Measurements from ENCODE around the gene SIGLEC7. TPM values are rescaled to one million over a fixed set of nuclear protein-coding genes. Genes with fewer than 3 reads are reported as not detected.

SIGLEC7 gene
- total RNA-seq, 1 donor from 2014 or later = not detected

DNA sequence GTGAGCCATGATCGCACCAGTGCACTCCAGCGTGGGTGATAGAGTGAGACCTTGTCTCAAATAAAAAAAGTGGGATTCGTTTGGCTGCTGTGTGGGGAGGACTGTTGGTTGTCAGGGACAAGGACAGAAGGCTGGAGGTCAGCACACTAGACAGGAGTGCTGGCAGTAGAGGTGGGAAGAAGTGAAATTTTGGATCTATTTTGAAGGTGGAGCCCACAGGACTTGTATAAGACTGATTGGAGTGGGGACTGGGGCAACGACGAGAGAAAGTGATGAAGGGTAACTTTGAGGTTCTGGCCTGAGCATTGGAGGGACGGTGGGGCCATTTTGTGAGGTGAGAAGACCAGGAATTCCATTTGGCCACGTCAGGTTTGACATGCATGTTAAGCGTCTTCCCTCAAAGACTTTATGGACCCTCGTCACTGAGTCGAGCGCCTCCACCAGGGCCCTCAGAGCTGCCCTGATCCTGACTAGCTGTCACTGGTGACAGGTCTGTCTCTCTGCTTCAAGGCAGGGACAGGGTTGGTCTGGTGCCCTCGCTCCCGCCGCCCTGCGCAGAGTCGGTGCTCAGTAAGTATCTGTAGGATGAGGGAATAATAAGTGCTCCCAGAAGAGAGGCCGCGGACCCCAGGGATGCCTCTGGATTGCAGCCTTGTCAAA, 34.6 kb upstream of the SIGLEC7 start:
- peak overlapping the region; percentile 93 for H3K4me3 ChIP-seq (ENCODE audit: low read depth, low read length)
- TF ChIP-seq, protein P1, sequence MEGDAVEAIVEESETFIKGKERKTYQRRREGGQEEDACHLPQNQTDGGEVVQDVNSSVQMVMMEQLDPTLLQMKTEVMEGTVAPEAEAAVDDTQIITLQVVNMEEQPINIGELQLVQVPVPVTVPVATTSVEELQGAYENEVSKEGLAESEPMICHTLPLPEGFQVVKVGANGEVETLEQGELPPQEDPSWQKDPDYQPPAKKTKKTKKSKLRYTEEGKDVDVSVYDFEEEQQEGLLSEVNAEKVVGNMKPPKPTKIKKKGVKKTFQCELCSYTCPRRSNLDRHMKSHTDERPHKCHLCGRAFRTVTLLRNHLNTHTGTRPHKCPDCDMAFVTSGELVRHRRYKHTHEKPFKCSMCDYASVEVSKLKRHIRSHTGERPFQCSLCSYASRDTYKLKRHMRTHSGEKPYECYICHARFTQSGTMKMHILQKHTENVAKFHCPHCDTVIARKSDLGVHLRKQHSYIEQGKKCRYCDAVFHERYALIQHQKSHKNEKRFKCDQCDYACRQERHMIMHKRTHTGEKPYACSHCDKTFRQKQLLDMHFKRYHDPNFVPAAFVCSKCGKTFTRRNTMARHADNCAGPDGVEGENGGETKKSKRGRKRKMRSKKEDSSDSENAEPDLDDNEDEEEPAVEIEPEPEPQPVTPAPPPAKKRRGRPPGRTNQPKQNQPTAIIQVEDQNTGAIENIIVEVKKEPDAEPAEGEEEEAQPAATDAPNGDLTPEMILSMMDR (conservative IDR thresholded peaks at IDR 0.05; ENCODE audit: low read depth, low read length) = peak; percentile 14
- no peak for DNase-seq (ENCODE audit: low read depth)

DNA sequence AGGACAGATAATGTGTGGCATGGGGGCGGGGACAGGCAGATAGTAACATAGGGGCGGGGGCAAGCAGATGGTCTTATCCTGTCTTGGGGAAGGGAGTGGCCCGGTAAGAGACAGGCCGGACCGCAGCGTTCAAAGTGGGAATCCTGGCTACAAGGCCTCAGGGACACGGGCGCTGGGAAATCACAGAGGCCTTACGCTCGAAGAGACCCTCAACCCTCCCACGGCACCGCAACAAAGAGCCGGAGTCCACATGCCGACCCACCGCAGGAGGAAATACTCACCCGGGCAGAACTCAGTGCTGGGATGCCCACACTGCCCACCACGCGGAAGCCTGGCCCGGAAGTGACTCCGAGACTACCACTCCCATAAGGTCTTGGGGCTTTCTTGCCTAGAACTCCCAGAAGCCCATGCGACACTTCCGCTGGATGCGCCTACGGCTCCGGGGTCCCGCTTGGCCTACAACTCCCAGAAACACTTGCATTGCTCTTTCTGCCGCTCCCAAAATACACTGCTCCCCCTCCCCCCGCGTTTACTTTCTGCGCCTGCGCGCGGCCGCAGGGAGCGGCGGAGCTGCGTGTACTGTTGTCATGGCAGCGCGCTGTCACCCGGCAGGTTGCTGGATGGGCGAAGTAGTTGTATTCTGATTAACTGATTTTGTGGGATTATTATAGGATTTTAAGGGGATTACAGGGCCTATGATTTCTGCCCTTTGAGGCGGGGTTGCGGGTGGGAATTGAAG, 33.9 kb upstream of the SIGLEC7 start, which contains the start of gene CTU1:
Gene CTU1, minus strand, starts transcription at position 344 of the 739 bp plus-strand sequence. CDS start 3,840 bp downstream, outside the sequence.
- peak; percentile 92 for DNase-seq (ENCODE audit: low read depth)
- peak within 1 kb of the TSS; percentile 93 for H3K4me3 ChIP-seq (ENCODE audit: low read depth, low read length)
- TF ChIP-seq, protein P1 (conservative IDR thresholded peaks at IDR 0.05; ENCODE audit: low read depth, low read length) = no peak

DNA sequence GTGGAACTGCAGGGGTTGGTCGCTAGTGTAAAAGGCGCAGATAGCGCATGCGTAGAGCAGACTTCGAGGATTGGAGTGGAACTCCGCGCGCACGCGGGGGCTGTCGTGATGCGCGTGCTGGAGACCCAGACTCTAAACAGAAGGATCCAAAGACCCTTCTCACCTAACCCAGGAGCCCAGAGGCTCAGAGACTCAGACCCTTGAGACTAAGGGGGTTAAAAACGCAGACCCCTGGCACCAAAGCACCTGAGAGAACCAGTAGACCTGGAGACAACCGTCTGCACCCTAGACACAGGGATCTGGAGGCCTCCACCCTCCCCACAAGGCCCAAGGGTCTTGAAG, 33.3 kb upstream of the SIGLEC7 start:
- TF ChIP-seq, protein P1 (conservative IDR thresholded peaks at IDR 0.05; ENCODE audit: low read depth, low read length) = no peak
- DNase-seq (ENCODE audit: low read depth) = no peak
- H3K4me3 ChIP-seq (ENCODE audit: low read depth, low read length) = peak overlapping the region; percentile 93

DNA sequence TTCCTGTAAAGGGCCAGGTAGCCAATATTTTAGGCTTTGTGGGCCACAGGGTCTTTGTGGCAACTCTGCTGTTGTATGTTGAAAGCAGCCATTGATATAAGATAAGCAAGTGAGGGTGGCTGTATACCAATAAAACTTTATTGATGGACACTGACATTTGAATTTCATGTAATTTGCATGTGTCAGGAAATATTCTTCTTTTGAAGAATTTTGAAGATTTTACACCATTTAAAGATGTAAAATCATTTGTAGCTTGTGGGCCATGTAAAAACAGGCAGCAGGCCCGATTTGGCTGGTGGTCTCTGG, 31.5 kb upstream of the SIGLEC7 start:
- DNase-seq (ENCODE audit: low read depth) = no peak
- H3K4me3 ChIP-seq (ENCODE audit: low read depth, low read length) = no peak overlapping the region
- TF ChIP-seq, protein P1 (conservative IDR thresholded peaks at IDR 0.05; ENCODE audit: low read depth, low read length) = no peak

DNA sequence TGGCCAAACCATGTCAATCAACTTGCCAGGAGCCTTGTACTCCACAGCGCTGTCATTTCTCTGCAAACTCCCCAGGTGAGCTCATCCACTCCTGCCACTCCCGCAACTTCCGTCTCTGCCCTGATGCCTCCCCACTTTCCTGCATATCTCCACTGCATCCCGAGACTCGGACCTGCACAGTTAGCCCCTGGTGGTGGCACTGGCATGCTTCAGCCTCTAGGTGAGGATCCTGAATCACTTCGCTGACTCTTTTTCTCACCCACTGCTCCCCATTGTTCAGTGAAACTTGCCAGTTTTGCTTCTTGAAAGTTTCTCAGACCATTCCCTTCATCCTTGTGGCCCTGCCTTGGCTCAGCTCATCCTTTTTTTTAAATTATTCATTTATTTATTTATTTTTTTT, 30.5 kb upstream of the SIGLEC7 start:
- H3K4me3 ChIP-seq (ENCODE audit: low read depth, low read length) = no peak overlapping the region
- TF ChIP-seq, protein P1 (conservative IDR thresholded peaks at IDR 0.05; ENCODE audit: low read depth, low read length) = peak; percentile 22
- DNase-seq (ENCODE audit: low read depth) = no peak

DNA sequence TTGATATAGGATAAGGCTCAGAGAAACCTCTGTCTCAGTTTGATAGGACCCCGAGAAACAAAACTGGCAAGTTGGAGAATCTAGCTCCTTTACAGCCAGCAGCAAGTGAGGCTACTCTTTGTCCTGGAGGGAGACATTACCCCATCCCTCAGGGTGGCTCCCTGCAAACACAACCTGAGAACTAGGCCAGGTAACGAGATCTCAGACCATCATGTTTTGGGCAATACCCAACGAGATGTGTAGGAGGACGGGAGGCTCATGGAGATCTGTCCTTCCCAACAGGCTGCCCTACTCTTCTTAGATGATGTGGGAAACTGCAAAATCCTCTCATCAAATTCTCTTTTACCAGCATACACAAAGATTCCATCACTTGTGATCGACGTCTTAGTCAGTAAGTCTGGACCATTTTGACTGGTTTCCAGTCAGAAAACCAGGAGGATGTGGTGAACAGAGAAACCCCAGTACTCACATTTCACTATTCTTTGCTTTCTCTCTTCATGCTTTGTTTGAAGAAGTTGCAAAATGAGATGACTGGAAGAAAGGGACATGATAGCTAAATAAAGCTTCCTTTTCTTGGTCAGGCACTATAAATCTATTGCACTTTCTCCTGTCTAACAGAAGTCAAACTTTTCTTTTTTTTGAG, 27.9 kb upstream of the SIGLEC7 start:
- TF ChIP-seq, protein P1 (conservative IDR thresholded peaks at IDR 0.05; ENCODE audit: low read depth, low read length) = no peak
- H3K4me3 ChIP-seq (ENCODE audit: low read depth, low read length) = no peak overlapping the region
- DNase-seq (ENCODE audit: low read depth) = no peak
